Measurements from ENCODE around the gene LYPD3.

DNA sequence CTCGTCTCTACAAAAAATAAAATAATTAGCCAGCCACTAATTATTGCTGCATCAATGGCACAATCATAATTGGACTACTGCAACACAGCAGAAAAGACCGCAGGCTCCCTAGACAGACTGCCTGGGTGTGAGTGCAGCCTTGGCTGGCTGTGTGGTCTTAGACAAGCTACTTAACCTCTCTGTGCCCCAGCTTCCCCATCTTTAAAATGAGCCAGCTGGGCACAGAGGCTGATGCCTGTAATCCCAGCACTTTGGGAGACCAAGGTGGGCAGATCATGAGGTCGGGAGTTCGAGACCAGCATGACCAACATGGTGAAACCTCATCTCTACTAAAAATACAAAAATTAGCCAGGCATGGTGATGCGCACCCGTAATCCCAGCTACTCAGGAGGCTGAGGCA is 31.7 kb downstream of the LYPD3 start:
- TF ChIP-seq, protein P1, sequence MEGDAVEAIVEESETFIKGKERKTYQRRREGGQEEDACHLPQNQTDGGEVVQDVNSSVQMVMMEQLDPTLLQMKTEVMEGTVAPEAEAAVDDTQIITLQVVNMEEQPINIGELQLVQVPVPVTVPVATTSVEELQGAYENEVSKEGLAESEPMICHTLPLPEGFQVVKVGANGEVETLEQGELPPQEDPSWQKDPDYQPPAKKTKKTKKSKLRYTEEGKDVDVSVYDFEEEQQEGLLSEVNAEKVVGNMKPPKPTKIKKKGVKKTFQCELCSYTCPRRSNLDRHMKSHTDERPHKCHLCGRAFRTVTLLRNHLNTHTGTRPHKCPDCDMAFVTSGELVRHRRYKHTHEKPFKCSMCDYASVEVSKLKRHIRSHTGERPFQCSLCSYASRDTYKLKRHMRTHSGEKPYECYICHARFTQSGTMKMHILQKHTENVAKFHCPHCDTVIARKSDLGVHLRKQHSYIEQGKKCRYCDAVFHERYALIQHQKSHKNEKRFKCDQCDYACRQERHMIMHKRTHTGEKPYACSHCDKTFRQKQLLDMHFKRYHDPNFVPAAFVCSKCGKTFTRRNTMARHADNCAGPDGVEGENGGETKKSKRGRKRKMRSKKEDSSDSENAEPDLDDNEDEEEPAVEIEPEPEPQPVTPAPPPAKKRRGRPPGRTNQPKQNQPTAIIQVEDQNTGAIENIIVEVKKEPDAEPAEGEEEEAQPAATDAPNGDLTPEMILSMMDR (conservative IDR thresholded peaks at IDR 0.05) = no peak
- no peak for TF ChIP-seq ZFX (IDR thresholded peaks at IDR 0.05)

All from C4-2B (cell line).